Erythroblast (primary cell): ENCODE data around the gene NBEA.

Source experiments
- GATA1 ChIP-seq: IDR thresholded peaks from 2 replicates; pipeline ENCODE4 v1.6.1; 2011; ENCODE audit warnings: low read depth, mild to moderate bottlenecking, control low read depth, low read length, moderate library complexity
- POLR2A ChIP-seq: IDR thresholded peaks from 2 replicates; pipeline ENCODE4 v1.6.1; 2011; ENCODE audit warnings: mild to moderate bottlenecking, low read length

GRCh38 chr13:35621989-35622388 lies 679.9 kb downstream of the NBEA start:
- no peak for TF ChIP-seq POLR2A
- TF ChIP-seq GATA1: no peak
